ENCODE data around the gene RELN.

GRCh38 chr7:103690242-103690974 lies 299.1 kb downstream of the RELN start:
- TF ChIP-seq, protein P1, sequence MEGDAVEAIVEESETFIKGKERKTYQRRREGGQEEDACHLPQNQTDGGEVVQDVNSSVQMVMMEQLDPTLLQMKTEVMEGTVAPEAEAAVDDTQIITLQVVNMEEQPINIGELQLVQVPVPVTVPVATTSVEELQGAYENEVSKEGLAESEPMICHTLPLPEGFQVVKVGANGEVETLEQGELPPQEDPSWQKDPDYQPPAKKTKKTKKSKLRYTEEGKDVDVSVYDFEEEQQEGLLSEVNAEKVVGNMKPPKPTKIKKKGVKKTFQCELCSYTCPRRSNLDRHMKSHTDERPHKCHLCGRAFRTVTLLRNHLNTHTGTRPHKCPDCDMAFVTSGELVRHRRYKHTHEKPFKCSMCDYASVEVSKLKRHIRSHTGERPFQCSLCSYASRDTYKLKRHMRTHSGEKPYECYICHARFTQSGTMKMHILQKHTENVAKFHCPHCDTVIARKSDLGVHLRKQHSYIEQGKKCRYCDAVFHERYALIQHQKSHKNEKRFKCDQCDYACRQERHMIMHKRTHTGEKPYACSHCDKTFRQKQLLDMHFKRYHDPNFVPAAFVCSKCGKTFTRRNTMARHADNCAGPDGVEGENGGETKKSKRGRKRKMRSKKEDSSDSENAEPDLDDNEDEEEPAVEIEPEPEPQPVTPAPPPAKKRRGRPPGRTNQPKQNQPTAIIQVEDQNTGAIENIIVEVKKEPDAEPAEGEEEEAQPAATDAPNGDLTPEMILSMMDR (IDR thresholded peaks at IDR 0.05 in 8 of 11, conservative IDR thresholded peaks at IDR 0.05 in 3 of 11), result no peak
- TF ChIP-seq POLR2AphosphoS5 (IDR thresholded peaks at IDR 0.05) (no peak), POLR2A (IDR thresholded peaks at IDR 0.05) (no peak)

All from spleen (tissue), 7 donors.